ENCODE measurements around the gene DEDD.

DEDD gene

GRCh38 chr1:161162052-161162451 lies 29.6 kb upstream of the DEDD start:
- H3K36me3 ChIP-seq (ENCODE audit: insufficient read depth, low read length), result peaks cover 52% of the 10 kb centered on the region
- H3K9me3 ChIP-seq (ENCODE audit: low read length), result no peaks in the 10 kb centered on the region
- no peak overlapping the region for H3K27ac ChIP-seq (ENCODE audit: low read depth, low read length)
- no peaks in the 10 kb centered on the region for H3K27me3 ChIP-seq (ENCODE audit: control insufficient read depth in 1 of 2, insufficient read depth in 2 of 2, low read length in 2 of 2)
- peaks cover 34% of the 10 kb centered on the region for H3K4me1 ChIP-seq (ENCODE audit: insufficient read depth, low read length)
- H3K9ac ChIP-seq (ENCODE audit: low read length), result no peak overlapping the region
- H3K4me3 ChIP-seq (ENCODE audit: low read depth in 1 of 2, low read length in 2 of 2), result no peak overlapping the region

DNA sequence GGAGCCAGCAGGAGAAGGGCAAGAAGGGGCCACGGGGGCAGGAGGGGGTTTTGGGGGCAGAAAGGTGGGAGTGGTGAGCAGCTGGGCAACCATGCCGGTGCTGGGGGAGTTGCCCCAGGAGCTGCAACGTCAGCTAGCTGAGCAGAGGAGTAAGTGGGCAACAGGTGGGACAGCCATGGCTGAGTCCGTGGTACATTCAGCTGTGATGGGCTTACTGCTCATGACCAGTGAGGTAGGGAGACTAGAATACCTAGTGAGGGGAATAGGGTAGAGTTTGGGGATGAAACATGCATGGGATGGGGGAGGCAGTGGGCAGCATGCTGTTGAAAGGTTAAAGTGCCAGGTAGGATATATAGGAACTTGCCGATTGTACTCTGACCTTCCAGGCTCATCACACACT lies 29.2 kb upstream of the DEDD start:
- H3K27ac ChIP-seq (ENCODE audit: low read depth, low read length), result no peak overlapping the region
- no peaks in the 10 kb centered on the region for H3K9me3 ChIP-seq (ENCODE audit: low read length)

DNA sequence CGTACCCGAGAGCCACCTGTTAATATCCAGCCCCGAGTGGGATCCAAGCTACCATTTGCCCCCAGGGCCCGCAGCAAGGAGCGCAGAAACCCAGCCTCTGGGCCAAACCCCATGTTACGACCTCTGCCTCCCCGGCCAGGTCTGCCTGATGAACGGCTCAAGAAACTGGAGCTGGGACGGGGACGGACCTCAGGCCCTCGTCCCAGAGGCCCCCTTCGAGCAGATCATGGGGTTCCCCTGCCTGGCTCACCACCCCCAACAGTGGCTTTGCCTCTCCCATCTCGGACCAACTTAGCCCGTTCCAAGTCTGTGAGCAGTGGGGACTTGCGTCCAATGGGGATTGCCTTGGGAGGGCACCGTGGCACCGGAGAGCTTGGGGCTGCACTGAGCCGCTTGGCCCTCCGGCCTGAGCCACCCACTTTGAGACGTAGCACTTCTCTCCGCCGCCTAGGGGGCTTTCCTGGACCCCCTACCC lies 28.2 kb upstream of the DEDD start:
- Histone ChIP-seq H3K4me3 (ENCODE audit: low read depth in 1 of 2, low read length in 2 of 2) (peak overlapping the region in 1 of 2 donors; percentile 64), H3K27me3 (ENCODE audit: control insufficient read depth in 1 of 2, insufficient read depth in 2 of 2, low read length in 2 of 2) (no peaks in the 10 kb centered on the region), H3K36me3 (ENCODE audit: insufficient read depth, low read length) (peaks cover 55% of the 10 kb centered on the region), H3K9me3 (ENCODE audit: low read length) (no peaks in the 10 kb centered on the region), H3K9ac (ENCODE audit: low read length) (no peak overlapping the region), H3K27ac (ENCODE audit: low read depth, low read length) (no peak overlapping the region), H3K4me1 (ENCODE audit: insufficient read depth, low read length) (peaks cover 32% of the 10 kb centered on the region)

More for the DNA sequence above, 29.2 kb upstream of the DEDD start:
- Histone ChIP-seq H3K36me3 (ENCODE audit: insufficient read depth, low read length) (peaks cover 55% of the 10 kb centered on the region), H3K4me1 (ENCODE audit: insufficient read depth, low read length) (peaks cover 32% of the 10 kb centered on the region), H3K27me3 (ENCODE audit: control insufficient read depth in 1 of 2, insufficient read depth in 2 of 2, low read length in 2 of 2) (no peaks in the 10 kb centered on the region), H3K4me3 (ENCODE audit: low read depth in 1 of 2, low read length in 2 of 2) (no peak overlapping the region), H3K9ac (ENCODE audit: low read length) (no peak overlapping the region)

GRCh38 chr1:161159913-161160243 lies 27.4 kb upstream of the DEDD start:
- Histone ChIP-seq H3K4me3 (ENCODE audit: low read depth in 1 of 2, low read length in 2 of 2) (peak overlapping the region; percentile 64 to 85), H3K9ac (ENCODE audit: low read length) (peak overlapping the region; percentile 79), H3K4me1 (ENCODE audit: insufficient read depth, low read length) (peaks cover 27% of the 10 kb centered on the region), H3K27ac (ENCODE audit: low read depth, low read length) (peak overlapping the region; percentile 85), H3K9me3 (ENCODE audit: low read length) (no peaks in the 10 kb centered on the region), H3K36me3 (ENCODE audit: insufficient read depth, low read length) (peaks cover 54% of the 10 kb centered on the region), H3K27me3 (ENCODE audit: control insufficient read depth in 1 of 2, insufficient read depth in 2 of 2, low read length in 2 of 2) (no peaks in the 10 kb centered on the region)

DNA sequence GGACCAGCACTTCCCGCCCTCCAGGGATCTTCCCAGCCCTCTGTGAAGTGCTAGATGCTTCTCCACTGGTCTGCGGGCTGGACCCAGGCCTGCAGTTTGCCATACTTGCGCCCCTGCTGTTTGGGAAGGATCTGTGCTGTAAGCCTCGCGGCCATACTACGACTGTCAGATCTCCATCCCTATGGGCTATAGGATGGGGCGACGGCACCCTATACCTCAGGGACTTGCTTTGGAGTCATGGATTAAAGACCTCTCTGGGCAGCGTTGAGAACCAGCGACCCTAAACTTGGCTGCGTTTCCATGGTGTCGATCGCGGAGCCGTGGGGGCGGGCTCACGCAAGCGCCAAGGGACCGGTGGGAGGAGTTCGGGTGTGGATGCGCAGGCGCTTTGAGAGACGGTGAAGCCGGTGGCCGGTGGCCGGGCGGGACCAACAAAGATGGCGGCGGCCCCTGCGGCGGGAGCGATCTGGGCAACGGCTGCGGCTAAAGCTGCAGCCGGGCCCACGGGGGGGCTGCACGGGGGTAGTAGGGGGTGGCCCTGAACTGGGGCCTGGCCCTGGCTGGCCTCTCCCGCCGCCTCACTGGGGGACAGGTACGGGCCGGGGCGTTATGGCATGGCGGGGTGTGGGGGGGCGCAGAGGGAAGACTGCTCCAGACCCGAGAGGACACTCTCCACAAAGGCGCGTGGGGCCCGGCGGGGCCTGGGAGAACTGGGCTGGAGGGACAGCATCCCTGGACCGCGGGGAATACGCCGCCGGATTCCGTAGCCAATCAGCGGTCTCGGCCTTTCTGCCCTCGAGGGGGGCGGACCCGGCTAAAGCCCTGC lies 26.8 kb upstream of the DEDD start, which contains the start of gene USP21:
Gene USP21 (plus strand): TSS at position 414 of the 826 bp plus-strand sequence. CDS start 1,141 bp downstream, outside the sequence.
- Histone ChIP-seq H3K27me3 (ENCODE audit: control insufficient read depth in 1 of 2, insufficient read depth in 2 of 2, low read length in 2 of 2) (no peaks in the 10 kb centered on the region), H3K9ac (ENCODE audit: low read length) (peak within 1 kb of the TSS; percentile 79), H3K36me3 (ENCODE audit: insufficient read depth, low read length) (peaks cover 48% of the 10 kb centered on the region), H3K4me3 (ENCODE audit: low read depth in 1 of 2, low read length in 2 of 2) (peak within 1 kb of the TSS; percentile 64 to 85), H3K27ac (ENCODE audit: low read depth, low read length) (peak within 1 kb of the TSS; percentile 85), H3K4me1 (ENCODE audit: insufficient read depth, low read length) (peaks cover 32% of the 10 kb centered on the region), H3K9me3 (ENCODE audit: low read length) (no peaks in the 10 kb centered on the region)

DNA sequence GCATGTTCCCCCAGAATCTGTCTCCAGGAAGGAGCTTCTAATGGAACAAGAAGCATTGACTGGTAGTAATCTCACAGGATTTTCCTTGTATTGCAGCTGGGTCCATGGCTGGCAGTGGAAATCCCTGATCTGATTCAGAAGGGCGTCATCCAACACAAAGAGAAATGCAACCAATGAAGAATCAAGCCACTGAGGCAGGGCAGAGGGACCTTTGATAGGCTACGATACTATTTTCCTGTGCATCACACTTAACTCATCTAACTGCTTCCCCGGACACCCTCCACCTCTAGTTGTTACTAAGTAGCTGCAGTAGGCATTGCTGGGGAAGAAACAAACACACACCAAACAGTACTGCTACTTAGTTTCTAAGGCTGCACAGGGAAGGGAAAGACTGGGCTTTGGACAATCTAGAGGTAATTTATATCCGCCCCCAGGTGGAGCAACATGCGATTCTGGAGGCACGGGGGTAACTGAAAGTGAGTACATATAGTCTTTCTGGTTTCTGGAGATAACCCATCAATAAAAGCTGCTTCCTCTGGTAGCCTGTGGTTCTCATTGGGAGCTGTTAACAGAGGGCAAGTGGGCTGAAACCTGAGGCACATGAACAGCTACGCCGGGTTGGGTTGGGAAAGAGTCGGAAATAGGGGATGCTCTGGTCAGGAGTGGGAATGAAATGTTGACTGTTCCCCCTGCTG lies 26.0 kb upstream of the DEDD start:
- peak overlapping the region; percentile 79 for H3K9ac ChIP-seq (ENCODE audit: low read length)

DNA sequence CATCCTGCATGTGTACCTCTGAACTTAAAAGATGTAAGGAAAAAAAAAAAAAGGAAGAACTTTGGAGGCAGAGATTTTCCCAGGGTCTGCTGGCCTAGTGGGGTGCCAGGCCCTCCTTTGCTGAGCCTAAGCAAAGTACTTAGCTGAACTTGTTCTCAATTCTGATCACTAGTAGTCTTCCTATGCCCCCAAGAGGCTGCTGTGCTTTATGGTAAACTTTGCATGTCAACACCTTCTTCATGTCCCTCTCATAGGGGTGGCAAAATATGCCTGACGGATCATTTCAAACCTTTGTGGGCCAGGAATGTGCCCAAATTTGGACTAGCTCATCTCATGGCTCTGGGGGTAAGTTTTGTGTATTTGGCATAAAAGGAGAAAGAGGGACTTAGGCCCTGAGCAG lies 25.4 kb upstream of the DEDD start:
- Histone ChIP-seq H3K27me3 (ENCODE audit: control insufficient read depth in 1 of 2, insufficient read depth in 2 of 2, low read length in 2 of 2) (no peaks in the 10 kb centered on the region), H3K9me3 (ENCODE audit: low read length) (no peaks in the 10 kb centered on the region), H3K27ac (ENCODE audit: low read depth, low read length) (no peak overlapping the region), H3K4me1 (ENCODE audit: insufficient read depth, low read length) (peaks cover 35% of the 10 kb centered on the region), H3K9ac (ENCODE audit: low read length) (no peak overlapping the region), H3K36me3 (ENCODE audit: insufficient read depth, low read length) (peaks cover 34% of the 10 kb centered on the region), H3K4me3 (ENCODE audit: low read depth in 1 of 2, low read length in 2 of 2) (no peak overlapping the region)

More for the DNA sequence above, 26.0 kb upstream of the DEDD start:
- peak overlapping the region in 1 of 2 donors; percentile 64 for H3K4me3 ChIP-seq (ENCODE audit: low read depth in 1 of 2, low read length in 2 of 2)
- H3K27ac ChIP-seq (ENCODE audit: low read depth, low read length), result peak overlapping the region; percentile 85
- H3K36me3 ChIP-seq (ENCODE audit: insufficient read depth, low read length), result peaks cover 40% of the 10 kb centered on the region
- no peaks in the 10 kb centered on the region for H3K27me3 ChIP-seq (ENCODE audit: control insufficient read depth in 1 of 2, insufficient read depth in 2 of 2, low read length in 2 of 2)
- H3K9me3 ChIP-seq (ENCODE audit: low read length), result no peaks in the 10 kb centered on the region
- H3K4me1 ChIP-seq (ENCODE audit: insufficient read depth, low read length), result peaks cover 32% of the 10 kb centered on the region

DNA sequence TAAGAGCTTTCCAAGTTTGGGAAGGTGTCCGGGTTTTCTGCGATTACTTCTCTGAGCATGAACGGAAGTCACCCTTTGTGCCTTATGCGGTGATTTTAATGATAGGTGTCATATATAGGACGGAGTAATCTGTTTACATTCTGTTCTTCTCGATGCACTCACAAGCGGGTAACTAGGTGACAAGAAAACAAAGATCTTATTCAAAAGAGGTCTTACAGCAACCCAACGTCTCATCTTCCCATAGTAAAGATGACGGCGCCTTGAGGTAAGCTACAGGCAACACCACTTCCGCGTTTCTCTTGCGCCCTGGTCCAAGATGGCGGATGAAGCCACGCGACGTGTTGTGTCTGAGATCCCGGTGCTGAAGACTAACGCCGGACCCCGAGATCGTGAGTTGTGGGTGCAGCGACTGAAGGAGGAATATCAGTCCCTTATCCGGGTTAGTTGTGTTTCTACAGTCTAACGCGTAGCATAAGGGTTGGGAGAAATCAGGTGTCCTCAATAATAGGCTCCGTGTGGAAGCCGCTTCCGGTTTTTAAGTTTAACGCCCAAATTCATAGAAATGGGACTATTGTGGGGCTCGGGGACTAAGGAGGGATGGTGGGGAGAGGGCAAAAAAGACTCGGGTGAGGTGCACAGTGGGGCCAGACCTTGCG lies 21.3 kb upstream of the DEDD start, which contains the start of gene UFC1:
Gene UFC1 (plus strand): TSS at position 297 of the 656 bp plus-strand sequence. CDS start 20 bp downstream, at position 317.
- H3K9me3 ChIP-seq (ENCODE audit: low read length), result no peaks in the 10 kb centered on the region
- peaks cover 16% of the 10 kb centered on the region for H3K4me1 ChIP-seq (ENCODE audit: insufficient read depth, low read length)
- H3K27me3 ChIP-seq (ENCODE audit: control insufficient read depth in 1 of 2, insufficient read depth in 2 of 2, low read length in 2 of 2), result no peaks in the 10 kb centered on the region
- H3K9ac ChIP-seq (ENCODE audit: low read length), result peak within 1 kb of the TSS; percentile 92
- H3K36me3 ChIP-seq (ENCODE audit: insufficient read depth, low read length), result peaks cover 15% of the 10 kb centered on the region
- H3K4me3 ChIP-seq (ENCODE audit: low read depth in 1 of 2, low read length in 2 of 2), result peak within 1 kb of the TSS; percentile 53 to 85
- H3K27ac ChIP-seq (ENCODE audit: low read depth, low read length), result peak within 1 kb of the TSS; percentile 89

- no peaks in the 10 kb centered on the region for H3K9me3 ChIP-seq (ENCODE audit: low read length)
- H3K4me1 ChIP-seq (ENCODE audit: insufficient read depth, low read length), result peaks cover 11% of the 10 kb centered on the region
- no peaks in the 10 kb centered on the region for H3K27me3 ChIP-seq (ENCODE audit: control insufficient read depth in 1 of 2, insufficient read depth in 2 of 2, low read length in 2 of 2)
- peaks cover 12% of the 10 kb centered on the region for H3K36me3 ChIP-seq (ENCODE audit: insufficient read depth, low read length)
- H3K4me3 ChIP-seq (ENCODE audit: low read depth in 1 of 2, low read length in 2 of 2), result peak overlapping the region in 1 of 2 donors; percentile 85
- H3K9ac ChIP-seq (ENCODE audit: low read length), result no peak overlapping the region
- peak overlapping the region; percentile 42 for H3K27ac ChIP-seq (ENCODE audit: low read depth, low read length)
Measured at GRCh38 chr1:161153176-161153575, 20.7 kb upstream of the DEDD start.

- no peaks in the 10 kb centered on the region for H3K36me3 ChIP-seq (ENCODE audit: insufficient read depth, low read length)
- no peaks in the 10 kb centered on the region for H3K9me3 ChIP-seq (ENCODE audit: low read length)
- H3K27ac ChIP-seq (ENCODE audit: low read depth, low read length), result no peak overlapping the region
- no peaks in the 10 kb centered on the region for H3K27me3 ChIP-seq (ENCODE audit: control insufficient read depth in 1 of 2, insufficient read depth in 2 of 2, low read length in 2 of 2)
- H3K9ac ChIP-seq (ENCODE audit: low read length), result no peak overlapping the region
- no peaks in the 10 kb centered on the region for H3K4me1 ChIP-seq (ENCODE audit: insufficient read depth, low read length)
- no peak overlapping the region for H3K4me3 ChIP-seq (ENCODE audit: low read depth in 1 of 2, low read length in 2 of 2)
Measured at GRCh38 chr1:161145832-161146231, 13.4 kb upstream of the DEDD start.

- H3K27ac ChIP-seq (ENCODE audit: low read depth, low read length), result no peak overlapping the region
- no peaks in the 10 kb centered on the region for H3K4me1 ChIP-seq (ENCODE audit: insufficient read depth, low read length)
Measured at GRCh38 chr1:161140755-161141400, 8.4 kb upstream of the DEDD start.

More at GRCh38 chr1:161140755-161141400, 8.4 kb upstream of the DEDD start:
- Histone ChIP-seq H3K9ac (ENCODE audit: low read length) (no peak overlapping the region), H3K27me3 (ENCODE audit: control insufficient read depth in 1 of 2, insufficient read depth in 2 of 2, low read length in 2 of 2) (no peaks in the 10 kb centered on the region), H3K9me3 (ENCODE audit: low read length) (no peaks in the 10 kb centered on the region), H3K36me3 (ENCODE audit: insufficient read depth, low read length) (no peaks in the 10 kb centered on the region), H3K4me3 (ENCODE audit: low read depth in 1 of 2, low read length in 2 of 2) (no peak overlapping the region)

Data from muscle layer of colon (tissue), 2 donors.